Kidney epithelial cell (primary cell): ENCODE results near the gene IFNA7. TPM values are rescaled to one million over a fixed set of nuclear protein-coding genes. Genes with fewer than 3 reads are reported as not detected.
"Not testable (repeated sequence)": the region's sequence is repeated elsewhere in the genome, so short reads cannot be mapped to it uniquely, and the experiment has no call there.

Experiments used
- DNase-seq: peaks from one replicate; pipeline ENCODE4 v3.0.0-alpha.2; 2010; ENCODE audit warnings: low read depth
- H3K27me3 ChIP-seq: 2 replicates; pipeline ENCODE4 v1.6.0; 2011; ENCODE audit warnings: low read length; ENCODE audit not compliant: control insufficient read depth, insufficient read depth
- H3K36me3 ChIP-seq: 2 replicates; pipeline ENCODE4 v1.5.1; 2011; ENCODE audit warnings: low read length; ENCODE audit not compliant: control insufficient read depth, insufficient read depth
- H3K4me3 ChIP-seq: 2 replicates; pipeline ENCODE4 v1.5.1; 2011; ENCODE audit warnings: low read depth, mild to moderate bottlenecking, control low read depth, low read length
- total RNA-seq: library from RNA; depleted of rRNA; stranded (reverse); fragments of >200 nt; gene quantifications from 2 replicates; pipeline ENCODE4 v1.2.3, GENCODE V29; 2015
- TF ChIP-seq, protein P1 (sequence below): IDR thresholded peaks from 2 replicates; pipeline ENCODE4 v1.5.1; 2011; ENCODE audit warnings: mild to moderate bottlenecking, moderate library complexity, low read length, control low read depth, inconsistent platforms; ENCODE audit not compliant: insufficient read depth, poor library complexity, severe bottlenecking

Gene IFNA7
- total RNA-seq, 1 donor from 2014 or later = not detected

DNA sequence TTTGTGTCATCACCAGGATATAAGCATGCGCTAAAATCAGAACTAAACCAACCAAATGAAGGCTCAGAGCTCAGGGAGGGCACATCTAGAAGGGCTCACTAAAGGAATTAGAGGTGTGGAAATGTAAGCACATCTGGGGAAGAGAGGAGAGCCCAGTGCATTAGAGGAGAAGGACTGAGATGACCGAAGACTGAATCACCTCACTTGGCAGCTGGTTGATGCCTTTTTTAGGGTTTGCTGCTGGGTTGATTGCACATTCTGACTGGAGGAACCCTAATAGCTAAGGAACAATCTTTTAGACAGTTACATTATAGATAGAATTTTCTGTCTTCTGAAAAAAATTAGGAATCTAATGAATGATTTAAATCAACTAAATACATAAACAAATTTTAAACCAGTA is 27.3 kb downstream of the IFNA7 start:
- no peak for DNase-seq
- no peak overlapping the region for H3K4me3 ChIP-seq
- no peaks in the 10 kb centered on the region for H3K36me3 ChIP-seq
- peaks cover 4% of the 10 kb centered on the region for H3K27me3 ChIP-seq
- TF ChIP-seq, protein P1, sequence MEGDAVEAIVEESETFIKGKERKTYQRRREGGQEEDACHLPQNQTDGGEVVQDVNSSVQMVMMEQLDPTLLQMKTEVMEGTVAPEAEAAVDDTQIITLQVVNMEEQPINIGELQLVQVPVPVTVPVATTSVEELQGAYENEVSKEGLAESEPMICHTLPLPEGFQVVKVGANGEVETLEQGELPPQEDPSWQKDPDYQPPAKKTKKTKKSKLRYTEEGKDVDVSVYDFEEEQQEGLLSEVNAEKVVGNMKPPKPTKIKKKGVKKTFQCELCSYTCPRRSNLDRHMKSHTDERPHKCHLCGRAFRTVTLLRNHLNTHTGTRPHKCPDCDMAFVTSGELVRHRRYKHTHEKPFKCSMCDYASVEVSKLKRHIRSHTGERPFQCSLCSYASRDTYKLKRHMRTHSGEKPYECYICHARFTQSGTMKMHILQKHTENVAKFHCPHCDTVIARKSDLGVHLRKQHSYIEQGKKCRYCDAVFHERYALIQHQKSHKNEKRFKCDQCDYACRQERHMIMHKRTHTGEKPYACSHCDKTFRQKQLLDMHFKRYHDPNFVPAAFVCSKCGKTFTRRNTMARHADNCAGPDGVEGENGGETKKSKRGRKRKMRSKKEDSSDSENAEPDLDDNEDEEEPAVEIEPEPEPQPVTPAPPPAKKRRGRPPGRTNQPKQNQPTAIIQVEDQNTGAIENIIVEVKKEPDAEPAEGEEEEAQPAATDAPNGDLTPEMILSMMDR = no peak

DNA sequence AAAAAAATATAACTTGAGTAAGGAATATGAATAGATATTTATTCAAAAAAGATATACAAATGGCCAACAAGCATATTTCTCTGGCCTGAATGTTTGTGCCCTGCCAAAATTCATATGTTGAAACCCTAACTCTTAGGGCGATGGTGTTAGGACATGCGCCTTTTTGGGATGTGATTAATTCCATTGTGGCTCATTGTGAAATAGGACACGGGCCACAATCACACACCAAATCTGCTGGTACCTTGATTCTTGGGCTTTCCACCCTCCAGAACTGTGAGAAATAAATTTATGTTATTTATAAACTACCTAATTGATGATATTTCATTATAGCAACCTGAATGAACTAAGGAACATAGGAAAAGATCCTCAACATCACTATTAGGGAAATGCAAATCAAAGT is 29.8 kb downstream of the IFNA7 start:
- Histone ChIP-seq H3K4me3 (no peak overlapping the region), H3K36me3 (no peaks in the 10 kb centered on the region), H3K27me3 (no peaks in the 10 kb centered on the region)
- TF ChIP-seq, protein P1 = no peak
- no peak for DNase-seq

DNA sequence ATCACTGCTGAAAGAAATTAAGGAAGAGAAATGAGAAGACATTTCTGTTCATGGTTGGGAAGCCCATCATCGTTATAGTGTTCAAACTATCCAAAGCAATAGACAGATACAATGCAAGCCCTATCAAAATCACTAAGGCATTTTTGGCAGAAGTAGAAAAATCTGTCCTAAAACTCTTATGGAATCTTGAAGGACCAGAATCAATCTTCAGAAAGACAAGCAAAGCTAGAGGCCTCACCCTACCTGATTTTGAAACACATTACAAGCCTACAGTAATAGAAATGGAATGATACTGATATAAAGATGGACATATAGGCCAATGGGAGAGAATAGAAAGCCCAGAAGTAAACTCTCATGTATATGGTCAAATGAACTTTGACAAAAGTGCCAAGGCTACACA is 30.7 kb downstream of the IFNA7 start:
- TF ChIP-seq, protein P1 = no peak
- no peak overlapping the region for H3K4me3 ChIP-seq
- DNase-seq = no peak

DNA sequence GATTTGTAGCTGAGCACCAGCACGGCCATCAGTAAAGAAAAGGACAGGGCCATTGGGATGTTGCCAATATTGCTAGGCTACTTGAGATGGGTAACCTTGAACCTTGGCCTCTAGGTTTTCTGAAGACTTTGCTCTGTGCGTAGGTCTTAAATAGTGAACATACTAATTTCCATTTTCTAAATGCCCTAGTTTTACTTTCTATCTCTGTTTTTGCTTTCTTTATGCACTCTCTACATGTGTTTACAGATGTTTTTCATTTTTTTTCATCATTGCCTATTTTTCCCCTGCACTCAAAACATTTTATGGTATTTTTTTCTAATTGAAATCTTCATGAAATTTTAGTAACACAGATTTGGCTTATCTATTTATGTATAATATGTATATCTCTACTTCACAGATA is 35.4 kb downstream of the IFNA7 start, which contains the start of gene IFNA21:
Gene IFNA21, minus strand, starts transcription at position 101 of the 400 bp plus-strand sequence. Its CDS starts 48 bp downstream, at position 53.
- not testable (repeated sequence) for H3K27me3 ChIP-seq, H3K4me3 ChIP-seq, H3K36me3 ChIP-seq, DNase-seq

More for the DNA sequence above, 30.7 kb downstream of the IFNA7 start:
- no peaks in the 10 kb centered on the region for H3K36me3 ChIP-seq
- H3K27me3 ChIP-seq = no peaks in the 10 kb centered on the region

DNA sequence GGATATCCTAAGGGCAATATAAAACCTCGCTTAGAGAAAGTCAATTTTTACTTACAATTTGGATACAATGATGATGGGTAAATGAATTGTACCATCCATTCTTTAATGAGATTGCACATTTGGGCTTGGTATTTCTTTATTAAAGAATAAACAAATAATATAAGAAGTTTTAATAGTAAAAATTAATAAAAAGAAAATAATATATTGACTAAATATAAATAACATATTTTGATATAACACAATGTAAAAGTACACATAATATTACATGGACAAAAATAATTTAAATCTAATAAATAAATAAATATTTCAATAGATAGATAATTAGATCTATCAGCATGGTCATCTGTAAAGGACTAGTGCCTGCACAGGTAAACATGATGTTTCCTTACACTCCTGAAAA is 36.5 kb downstream of the IFNA7 start:
- no peaks in the 10 kb centered on the region for H3K27me3 ChIP-seq
- no peak for DNase-seq
- TF ChIP-seq, protein P1 = no peak
- H3K36me3 ChIP-seq = no peaks in the 10 kb centered on the region
- no peak overlapping the region for H3K4me3 ChIP-seq

GRCh38 chr9:21160178-21160577 is 41.8 kb downstream of the IFNA7 start:
- no peaks in the 10 kb centered on the region for H3K36me3 ChIP-seq
- TF ChIP-seq, protein P1 = no peak
- no peaks in the 10 kb centered on the region for H3K27me3 ChIP-seq
- H3K4me3 ChIP-seq = no peak overlapping the region
- DNase-seq = peak; percentile 19
